OCI-LY3 (cell line): ENCODE measurements around the gene ARHGAP40.
A peak's percentile ranks its signal among the peaks of the same experiment; 100 is the strongest.

ENCODE experiments used
- H2AFZ ChIP-seq: fragments of 200-600, 300-600 bp; shearing (Covaris generic); 2 replicates; pipeline ENCODE4 v1.6.0; 2014; ENCODE audit warnings: antibody characterized with exemption, low read depth, low read length
- H3K27ac ChIP-seq: fragments of 200-600, 300-600 bp; sonication (generic); 2 replicates; pipeline ENCODE4 v1.5.1; 2014; ENCODE audit warnings: mild to moderate bottlenecking, low read length, moderate library complexity, mixed read lengths
- H3K27me3 ChIP-seq: fragments of 200-600, 300-600 bp; sonication (generic); 2 replicates; pipeline ENCODE4 v1.6.1; 2014; ENCODE audit warnings: low read depth, low read length, mixed read lengths
- H3K36me3 ChIP-seq: fragments of 200-600, 300-600 bp; sonication (generic); replicated peaks from 2 replicates; pipeline ENCODE3; 2014; ENCODE audit warnings: low read depth, low read length, mixed read lengths
- H3K4me1 ChIP-seq: fragments of 300-600, 200-600 bp; sonication (generic); 2 replicates; pipeline ENCODE4 v1.6.1; 2014; ENCODE audit warnings: low read length, mixed read lengths
- H3K4me2 ChIP-seq: fragments of 200-600, 300-600 bp; sonication (generic); 2 replicates; pipeline ENCODE4 v1.6.1; 2014; ENCODE audit warnings: low read length, mixed read lengths
- H3K4me3 ChIP-seq: fragments of 300-600, 200-600 bp; sonication (generic); 2 replicates; pipeline ENCODE4 v1.5.1; 2014; ENCODE audit warnings: antibody characterized with exemption, mild to moderate bottlenecking, low read length, moderate library complexity
- H3K79me2 ChIP-seq: fragments of 300-600, 200-600 bp; shearing (Covaris generic); 2 replicates; pipeline ENCODE4 v1.6.1; 2014; ENCODE audit warnings: mild to moderate bottlenecking, low read length, mixed read lengths
- H3K9ac ChIP-seq: fragments of 300-600, 200-600 bp; shearing (Covaris generic); 2 replicates; pipeline ENCODE4 v1.6.0; 2014; ENCODE audit warnings: mild to moderate bottlenecking, low read length, moderate library complexity
- H3K9me3 ChIP-seq: fragments of 200-600, 300-600 bp; shearing (Covaris generic); 2 replicates; pipeline ENCODE4 v1.6.1; 2014; ENCODE audit warnings: low read length, mixed read lengths; ENCODE audit not compliant: insufficient read depth
- H4K20me1 ChIP-seq: fragments of 200-600, 300-600 bp; sonication (generic); 2 replicates; pipeline ENCODE4 v1.6.1; 2016; ENCODE audit warnings: low read length, mixed read lengths; ENCODE audit not compliant: insufficient read depth
- CTCF ChIP-seq: fragments of 200-600, 300-600 bp; sonication (generic); IDR thresholded peaks from 2 replicates; pipeline ENCODE4 v1.5.1; 2014; ENCODE audit warnings: antibody characterized with exemption, low read length, low read depth
- EZH2phosphoT487 ChIP-seq: fragments of 200-600 bp; shearing (Covaris generic); IDR thresholded peaks from 2 replicates; pipeline ENCODE4 v1.6.1; 2018; ENCODE audit warnings: antibody characterized with exemption, mixed run types, low read depth

ARHGAP40 gene

GRCh38 chr20:38635721-38636288 is 34.2 kb downstream of the ARHGAP40 start:
- Histone ChIP-seq H3K36me3 (no peaks in the 10 kb centered on the region), H3K27ac (no peak overlapping the region), H2AFZ (peak overlapping the region; percentile 42; the same call in 1 of the 2 replicates), H4K20me1 (no peaks in the 10 kb centered on the region), H3K9ac (no peak overlapping the region), H3K79me2 (no peaks in the 10 kb centered on the region), H3K27me3 (peaks cover 14% of the 10 kb centered on the region; the same call in 1 of the 2 replicates), H3K4me1 (peaks cover 10% of the 10 kb centered on the region), H3K4me3 (no peak overlapping the region), H3K4me2 (peak overlapping the region; percentile 21), H3K9me3 (no peaks in the 10 kb centered on the region)
- no peak for TF ChIP-seq EZH2phosphoT487
- no peak for TF ChIP-seq CTCF

- no peaks in the 10 kb centered on the region for H3K36me3 ChIP-seq
- H3K4me3 ChIP-seq: no peak overlapping the region
- no peaks in the 10 kb centered on the region for H4K20me1 ChIP-seq
- peaks cover 9% of the 10 kb centered on the region for H3K4me1 ChIP-seq
- TF ChIP-seq EZH2phosphoT487 (no peak), CTCF (no peak)
- H3K9me3 ChIP-seq: no peaks in the 10 kb centered on the region
- peaks cover 43% of the 10 kb centered on the region for H3K27me3 ChIP-seq
- H2AFZ ChIP-seq: no peak overlapping the region
- H3K9ac ChIP-seq: no peak overlapping the region
- H3K4me2 ChIP-seq: no peak overlapping the region
- no peaks in the 10 kb centered on the region for H3K79me2 ChIP-seq
- H3K27ac ChIP-seq: no peak overlapping the region
Measured at GRCh38 chr20:38640521-38640920, 38.9 kb downstream of the ARHGAP40 start.

- TF ChIP-seq EZH2phosphoT487: no peak
- TF ChIP-seq CTCF: no peak
- no peaks in the 10 kb centered on the region for H3K36me3 ChIP-seq
- H3K27me3 ChIP-seq: peaks cover 50% of the 10 kb centered on the region
- no peak overlapping the region for H2AFZ ChIP-seq
- H3K4me3 ChIP-seq: no peak overlapping the region
- H3K27ac ChIP-seq: no peak overlapping the region
- no peaks in the 10 kb centered on the region for H3K9me3 ChIP-seq
- no peak overlapping the region for H3K9ac ChIP-seq
- H3K79me2 ChIP-seq: no peaks in the 10 kb centered on the region
- H3K4me1 ChIP-seq: peaks cover 19% of the 10 kb centered on the region
- no peak overlapping the region for H3K4me2 ChIP-seq
- no peaks in the 10 kb centered on the region for H4K20me1 ChIP-seq
Measured at GRCh38 chr20:38642498-38642897, 40.9 kb downstream of the ARHGAP40 start.

- Histone ChIP-seq H3K27me3 (peaks cover 44% of the 10 kb centered on the region), H3K9ac (no peak overlapping the region), H3K27ac (no peak overlapping the region), H3K9me3 (no peaks in the 10 kb centered on the region), H3K79me2 (no peaks in the 10 kb centered on the region), H3K4me2 (peak overlapping the region; percentile 97), H3K4me3 (peak overlapping the region; percentile 79; the same call in 1 of the 2 replicates), H4K20me1 (no peaks in the 10 kb centered on the region), H3K4me1 (peaks cover 19% of the 10 kb centered on the region), H3K36me3 (no peaks in the 10 kb centered on the region), H2AFZ (no peak overlapping the region)
- TF ChIP-seq CTCF: no peak
- TF ChIP-seq EZH2phosphoT487: no peak
Measured at GRCh38 chr20:38644588-38645260, 43.1 kb downstream of the ARHGAP40 start.
